ENCODE results near the gene UGT2B7.
"Not testable (repeated sequence)": the region's sequence is repeated elsewhere in the genome, so short reads cannot be mapped to it uniquely, and the experiment has no call there.

Gene UGT2B7

GRCh38 chr4:69099910-69100309, 3.6 kb downstream of the UGT2B7 start:
- no peak overlapping the region for H3K27ac Mint-ChIP-seq
- H3K36me3 Mint-ChIP-seq (ENCODE audit: low read depth): no peaks in the 10 kb centered on the region
- DNase-seq (ENCODE audit: low spot score): no peak
- no peaks in the 10 kb centered on the region for H3K27me3 Mint-ChIP-seq (ENCODE audit: low read depth)
- H3K4me3 Mint-ChIP-seq: no peak overlapping the region
- no peaks in the 10 kb centered on the region for H3K9me3 Mint-ChIP-seq
- no peaks in the 10 kb centered on the region for H3K4me1 Mint-ChIP-seq (ENCODE audit: low read depth)

GRCh38 chr4:69102668-69103067, 6.4 kb downstream of the UGT2B7 start:
- H3K4me1 Mint-ChIP-seq (ENCODE audit: low read depth); DNase-seq (ENCODE audit: low spot score); H3K9me3 Mint-ChIP-seq; H3K27me3 Mint-ChIP-seq (ENCODE audit: low read depth); H3K27ac Mint-ChIP-seq; H3K4me3 Mint-ChIP-seq; H3K36me3 Mint-ChIP-seq (ENCODE audit: low read depth): not testable (repeated sequence)

DNA sequence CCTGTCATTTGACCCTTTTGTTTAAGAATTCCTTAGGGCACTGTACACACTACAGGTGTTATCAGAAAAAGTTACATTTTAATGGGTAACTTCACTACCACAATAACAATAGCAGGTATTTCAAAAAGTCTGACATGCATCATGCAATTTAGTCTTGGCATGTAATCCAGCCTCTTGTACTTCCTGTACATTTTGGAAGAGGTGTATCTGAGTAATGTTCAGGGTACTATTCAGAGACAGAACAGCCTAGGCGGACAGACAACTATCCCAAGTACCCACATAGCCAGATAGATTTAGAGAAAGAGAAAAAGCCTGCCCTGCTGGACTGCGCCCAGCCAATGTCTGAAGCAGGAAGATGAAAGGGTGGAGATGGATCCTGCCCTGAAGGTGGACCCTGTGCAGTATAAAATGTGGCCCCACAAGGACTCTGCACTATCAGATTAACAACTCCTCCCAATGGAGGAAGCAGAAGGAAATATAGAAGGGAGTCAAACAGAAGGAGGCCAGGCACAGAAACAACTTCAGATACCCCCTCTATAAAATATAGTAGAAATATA, 8.5 kb downstream of the UGT2B7 start:
- Mint-ChIP-seq H3K4me3 (no peak overlapping the region), H3K4me1 (ENCODE audit: low read depth) (no peaks in the 10 kb centered on the region), H3K9me3 (no peaks in the 10 kb centered on the region), H3K36me3 (ENCODE audit: low read depth) (no peaks in the 10 kb centered on the region), H3K27me3 (ENCODE audit: low read depth) (no peaks in the 10 kb centered on the region), H3K27ac (no peak overlapping the region)
- DNase-seq (ENCODE audit: low spot score): no peak

- H3K36me3 Mint-ChIP-seq (ENCODE audit: low read depth); H3K9me3 Mint-ChIP-seq; H3K4me1 Mint-ChIP-seq (ENCODE audit: low read depth); H3K27ac Mint-ChIP-seq; H3K4me3 Mint-ChIP-seq; DNase-seq (ENCODE audit: low spot score); H3K27me3 Mint-ChIP-seq (ENCODE audit: low read depth): not testable (repeated sequence)
Observed at GRCh38 chr4:69115151-69115850, 19.0 kb downstream of the UGT2B7 start.

- H3K9me3 Mint-ChIP-seq: no peaks in the 10 kb centered on the region
- DNase-seq (ENCODE audit: low spot score): no peak
- no peak overlapping the region for H3K4me3 Mint-ChIP-seq
- H3K4me1 Mint-ChIP-seq (ENCODE audit: low read depth): no peaks in the 10 kb centered on the region
- no peaks in the 10 kb centered on the region for H3K36me3 Mint-ChIP-seq (ENCODE audit: low read depth)
- H3K27ac Mint-ChIP-seq: no peak overlapping the region
- H3K27me3 Mint-ChIP-seq (ENCODE audit: low read depth): no peaks in the 10 kb centered on the region
Observed at GRCh38 chr4:69115851-69116213, 19.6 kb downstream of the UGT2B7 start.

DNA sequence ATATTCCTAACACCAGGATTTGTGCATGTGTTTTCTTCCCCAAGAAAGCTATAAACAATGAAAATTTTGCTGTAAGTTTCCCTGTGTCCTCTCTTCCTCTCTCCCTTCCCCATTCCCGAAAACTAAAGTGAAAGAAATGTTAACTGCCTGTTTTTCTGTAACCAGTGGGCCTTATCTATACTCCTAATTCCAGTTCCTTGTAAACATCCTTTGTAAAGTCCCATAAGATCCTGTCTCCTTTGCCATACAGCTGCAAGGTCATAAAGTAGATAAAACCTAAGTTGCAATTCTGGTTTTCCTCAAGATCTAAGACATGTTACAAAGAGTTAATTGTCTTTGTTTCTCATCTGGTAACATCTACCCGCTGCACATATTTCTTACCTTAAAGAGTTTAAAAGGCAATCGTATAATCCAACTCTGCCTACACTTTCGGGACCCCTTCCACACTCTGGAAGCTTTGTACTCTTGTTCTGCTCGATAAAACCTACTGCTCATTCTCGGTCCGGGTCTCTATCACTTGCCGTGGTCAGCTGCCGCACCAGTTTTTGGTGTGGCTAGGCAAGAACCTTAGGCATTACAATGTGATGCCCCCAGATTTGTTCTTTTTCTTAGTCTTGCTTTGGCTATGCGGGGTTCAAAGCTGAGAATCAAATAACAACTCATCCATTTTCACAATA, 20.5 kb downstream of the UGT2B7 start:
- Mint-ChIP-seq H3K9me3 (no peaks in the 10 kb centered on the region), H3K4me1 (ENCODE audit: low read depth) (no peaks in the 10 kb centered on the region), H3K27me3 (ENCODE audit: low read depth) (no peaks in the 10 kb centered on the region), H3K4me3 (no peak overlapping the region), H3K27ac (no peak overlapping the region), H3K36me3 (ENCODE audit: low read depth) (no peaks in the 10 kb centered on the region)
- DNase-seq (ENCODE audit: low spot score): no peak

DNA sequence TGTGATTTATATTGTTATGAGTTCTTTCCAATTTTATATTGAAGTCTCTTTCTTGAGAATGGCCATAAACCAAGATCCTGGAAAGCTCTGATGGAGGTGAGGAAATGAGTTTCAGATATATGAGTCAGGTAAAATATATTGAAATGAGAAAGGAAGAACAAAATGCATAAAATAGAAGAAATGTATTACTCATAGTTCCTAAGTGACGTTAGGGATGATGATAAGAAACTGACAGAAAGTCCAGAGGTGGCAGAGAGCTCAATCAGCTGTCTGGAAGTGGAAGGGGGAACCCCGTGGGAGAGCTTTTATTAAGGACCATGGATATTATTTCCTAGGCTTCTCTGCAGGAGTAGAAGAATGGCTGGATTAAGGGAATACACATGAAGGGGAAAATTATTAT, 24.6 kb downstream of the UGT2B7 start:
- Mint-ChIP-seq H3K4me1 (ENCODE audit: low read depth) (no peaks in the 10 kb centered on the region), H3K27me3 (ENCODE audit: low read depth) (no peaks in the 10 kb centered on the region), H3K36me3 (ENCODE audit: low read depth) (no peaks in the 10 kb centered on the region), H3K27ac (no peak overlapping the region), H3K9me3 (no peaks in the 10 kb centered on the region), H3K4me3 (no peak overlapping the region)
- DNase-seq (ENCODE audit: low spot score): no peak

- no peaks in the 10 kb centered on the region for H3K27me3 Mint-ChIP-seq (ENCODE audit: low read depth)
- no peaks in the 10 kb centered on the region for H3K36me3 Mint-ChIP-seq (ENCODE audit: low read depth)
- DNase-seq (ENCODE audit: low spot score): no peak
- no peaks in the 10 kb centered on the region for H3K9me3 Mint-ChIP-seq
- no peak overlapping the region for H3K4me3 Mint-ChIP-seq
- H3K4me1 Mint-ChIP-seq (ENCODE audit: low read depth): no peaks in the 10 kb centered on the region
- H3K27ac Mint-ChIP-seq: no peak overlapping the region
Observed at GRCh38 chr4:69122476-69122875, 26.2 kb downstream of the UGT2B7 start.

- Mint-ChIP-seq H3K27me3 (ENCODE audit: low read depth) (no peaks in the 10 kb centered on the region), H3K4me3 (no peak overlapping the region), H3K4me1 (ENCODE audit: low read depth) (no peaks in the 10 kb centered on the region), H3K9me3 (no peaks in the 10 kb centered on the region), H3K36me3 (ENCODE audit: low read depth) (no peaks in the 10 kb centered on the region), H3K27ac (no peak overlapping the region)
- DNase-seq (ENCODE audit: low spot score): no peak
Observed at GRCh38 chr4:69124941-69125340, 28.7 kb downstream of the UGT2B7 start.

GRCh38 chr4:69126024-69126423, 29.8 kb downstream of the UGT2B7 start:
- Mint-ChIP-seq H3K9me3 (no peaks in the 10 kb centered on the region), H3K27ac (no peak overlapping the region), H3K4me3 (no peak overlapping the region), H3K36me3 (ENCODE audit: low read depth) (no peaks in the 10 kb centered on the region), H3K27me3 (ENCODE audit: low read depth) (no peaks in the 10 kb centered on the region), H3K4me1 (ENCODE audit: low read depth) (no peaks in the 10 kb centered on the region)
- DNase-seq (ENCODE audit: low spot score): no peak

GRCh38 chr4:69133993-69134392, 37.7 kb downstream of the UGT2B7 start:
- no peak for DNase-seq (ENCODE audit: low spot score)
- Mint-ChIP-seq H3K27ac (no peak overlapping the region), H3K4me3 (no peak overlapping the region), H3K9me3 (no peaks in the 10 kb centered on the region), H3K4me1 (ENCODE audit: low read depth) (no peaks in the 10 kb centered on the region), H3K36me3 (ENCODE audit: low read depth) (no peaks in the 10 kb centered on the region), H3K27me3 (ENCODE audit: low read depth) (no peaks in the 10 kb centered on the region)

DNA sequence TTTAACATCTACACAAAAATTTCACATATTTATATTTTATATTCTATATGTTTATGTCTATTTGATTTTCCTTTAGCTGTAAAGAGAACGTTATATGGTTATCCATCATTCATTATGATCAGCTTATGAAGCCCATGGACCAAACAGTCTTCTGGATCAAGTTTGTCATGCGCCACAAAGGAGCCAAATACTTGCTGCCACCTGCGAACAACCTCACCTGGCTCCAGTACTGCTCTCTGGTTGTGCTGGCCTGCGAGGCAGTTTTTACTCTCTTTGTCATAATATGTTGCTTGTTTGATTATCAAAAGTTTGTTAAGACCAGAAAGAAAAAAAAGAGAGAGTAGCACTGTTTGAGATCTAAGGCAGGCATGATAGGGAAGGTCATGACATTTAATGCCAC, 38.2 kb downstream of the UGT2B7 start:
- no peaks in the 10 kb centered on the region for H3K36me3 Mint-ChIP-seq (ENCODE audit: low read depth)
- DNase-seq (ENCODE audit: low spot score): no peak
- no peaks in the 10 kb centered on the region for H3K27me3 Mint-ChIP-seq (ENCODE audit: low read depth)
- H3K4me3 Mint-ChIP-seq: no peak overlapping the region
- H3K9me3 Mint-ChIP-seq: no peaks in the 10 kb centered on the region
- H3K4me1 Mint-ChIP-seq (ENCODE audit: low read depth): no peaks in the 10 kb centered on the region
- H3K27ac Mint-ChIP-seq: no peak overlapping the region

GRCh38 chr4:69141320-69141719, 45.0 kb downstream of the UGT2B7 start:
- H3K27me3 Mint-ChIP-seq (ENCODE audit: low read depth): no peaks in the 10 kb centered on the region
- no peaks in the 10 kb centered on the region for H3K36me3 Mint-ChIP-seq (ENCODE audit: low read depth)
- no peak for DNase-seq (ENCODE audit: low spot score)
- no peaks in the 10 kb centered on the region for H3K9me3 Mint-ChIP-seq
- H3K4me1 Mint-ChIP-seq (ENCODE audit: low read depth): no peaks in the 10 kb centered on the region
- no peak overlapping the region for H3K27ac Mint-ChIP-seq
- no peak overlapping the region for H3K4me3 Mint-ChIP-seq

DNA sequence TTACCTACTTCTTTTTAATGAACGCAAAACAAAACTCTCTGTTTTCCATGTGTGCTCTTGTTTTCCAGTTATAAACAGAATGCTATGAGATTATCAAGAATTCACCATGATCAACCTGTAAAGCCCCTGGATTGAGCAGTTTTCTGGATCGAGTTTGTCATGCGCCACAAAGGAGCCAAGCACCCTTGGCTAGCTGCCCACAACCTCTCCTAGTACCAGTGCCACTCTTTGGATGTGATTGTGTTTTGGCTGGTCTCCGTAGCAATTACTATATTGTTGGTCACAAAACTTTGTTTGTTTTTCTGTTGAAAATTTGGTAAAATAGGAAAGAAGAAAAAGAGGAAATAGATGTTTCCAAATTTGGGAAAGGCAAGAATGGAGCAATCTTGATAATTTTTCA, 51.1 kb downstream of the UGT2B7 start:
- Mint-ChIP-seq H3K27ac (no peak overlapping the region), H3K4me1 (ENCODE audit: low read depth) (no peaks in the 10 kb centered on the region), H3K9me3 (no peaks in the 10 kb centered on the region), H3K36me3 (ENCODE audit: low read depth) (no peaks in the 10 kb centered on the region), H3K4me3 (no peak overlapping the region), H3K27me3 (ENCODE audit: low read depth) (no peaks in the 10 kb centered on the region)
- no peak for DNase-seq (ENCODE audit: low spot score)

DNA sequence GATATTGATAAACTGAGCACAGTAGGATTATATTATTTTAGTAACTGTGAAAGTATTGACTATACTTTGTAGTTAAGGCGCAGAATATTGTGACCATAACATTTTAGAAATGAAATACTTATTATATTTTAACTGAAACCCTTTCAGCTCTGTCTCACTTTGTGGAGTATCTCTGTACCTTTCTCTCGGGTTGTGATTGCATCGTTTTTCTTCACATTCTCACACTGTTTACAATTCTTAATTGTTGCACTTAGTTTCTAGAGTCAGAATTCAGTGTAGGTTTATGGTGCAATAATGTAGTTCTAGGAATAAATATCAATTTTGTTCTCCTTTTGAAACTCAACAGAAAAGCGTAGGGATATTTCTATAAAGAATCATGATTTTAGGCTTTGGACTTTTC, 57.7 kb downstream of the UGT2B7 start:
- H3K36me3 Mint-ChIP-seq (ENCODE audit: low read depth): no peaks in the 10 kb centered on the region
- DNase-seq (ENCODE audit: low spot score): no peak

More for the DNA sequence above, 57.7 kb downstream of the UGT2B7 start:
- Mint-ChIP-seq H3K27ac (no peak overlapping the region), H3K4me1 (ENCODE audit: low read depth) (no peaks in the 10 kb centered on the region), H3K27me3 (ENCODE audit: low read depth) (no peaks in the 10 kb centered on the region), H3K9me3 (no peaks in the 10 kb centered on the region), H3K4me3 (no peak overlapping the region)
